ACHN (cell line): ENCODE results near the gene MVD.
A peak's percentile ranks its signal among the peaks of the same experiment; 100 is the strongest.

ENCODE experiments used
- DNase-seq: peaks from one replicate; pipeline ENCODE4 v3.0.0-alpha.2; 2015
- in situ Hi-C: cut with HindIII; loops from 2 replicates; pipeline ENCODE4 v1.10.0; 2017; ENCODE audit warnings: low sequenced_read_pairs, low pct_ligation_motif_present, low pct_unique_long_range_greater_than_20kb

MVD gene, protein sequence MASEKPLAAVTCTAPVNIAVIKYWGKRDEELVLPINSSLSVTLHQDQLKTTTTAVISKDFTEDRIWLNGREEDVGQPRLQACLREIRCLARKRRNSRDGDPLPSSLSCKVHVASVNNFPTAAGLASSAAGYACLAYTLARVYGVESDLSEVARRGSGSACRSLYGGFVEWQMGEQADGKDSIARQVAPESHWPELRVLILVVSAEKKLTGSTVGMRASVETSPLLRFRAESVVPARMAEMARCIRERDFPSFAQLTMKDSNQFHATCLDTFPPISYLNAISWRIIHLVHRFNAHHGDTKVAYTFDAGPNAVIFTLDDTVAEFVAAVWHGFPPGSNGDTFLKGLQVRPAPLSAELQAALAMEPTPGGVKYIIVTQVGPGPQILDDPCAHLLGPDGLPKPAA

DNA sequence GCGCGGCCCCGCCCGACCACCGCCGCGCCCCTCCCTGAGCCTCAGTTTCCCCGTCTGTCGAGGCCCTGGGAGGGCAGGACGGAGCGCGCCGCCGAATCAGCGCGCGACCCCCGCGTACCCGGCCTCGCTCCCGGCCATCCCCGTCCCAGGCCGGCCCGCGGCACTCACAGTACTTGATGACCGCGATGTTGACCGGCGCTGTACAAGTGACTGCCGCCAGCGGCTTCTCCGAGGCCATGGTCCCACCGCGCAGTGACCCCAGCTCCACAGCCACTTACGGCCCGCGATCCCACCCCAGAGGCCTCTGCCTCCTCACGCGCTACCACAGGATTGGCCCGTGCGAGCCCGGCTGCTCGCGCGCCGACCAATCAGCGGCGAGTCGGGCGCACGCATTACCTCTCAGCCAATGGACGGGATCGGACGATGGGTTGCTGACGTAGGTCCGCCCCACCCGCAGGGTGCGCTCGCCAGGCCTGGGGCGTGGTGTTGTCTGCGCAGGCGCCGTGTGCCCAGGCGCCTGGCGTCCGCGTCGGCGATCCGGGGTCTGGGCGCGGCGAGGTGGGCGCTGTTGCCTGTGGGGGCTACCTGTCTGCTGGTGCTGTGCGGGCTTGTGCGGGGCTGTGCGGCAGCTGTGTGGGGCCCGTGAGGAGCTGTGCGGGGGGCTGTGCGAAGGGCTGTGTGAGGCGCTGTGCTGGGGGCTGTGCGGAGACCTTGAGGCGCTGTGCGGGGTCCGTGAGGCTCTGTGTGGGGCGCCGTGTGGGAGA lies at the start of gene MVD:
TSS of gene MVD (minus strand) at position 249 of the 764 bp plus-strand sequence. CDS start at position 238, 11 bp downstream.
- in situ Hi-C loops = no loop called here
- peak; percentile 99 for DNase-seq

DNA sequence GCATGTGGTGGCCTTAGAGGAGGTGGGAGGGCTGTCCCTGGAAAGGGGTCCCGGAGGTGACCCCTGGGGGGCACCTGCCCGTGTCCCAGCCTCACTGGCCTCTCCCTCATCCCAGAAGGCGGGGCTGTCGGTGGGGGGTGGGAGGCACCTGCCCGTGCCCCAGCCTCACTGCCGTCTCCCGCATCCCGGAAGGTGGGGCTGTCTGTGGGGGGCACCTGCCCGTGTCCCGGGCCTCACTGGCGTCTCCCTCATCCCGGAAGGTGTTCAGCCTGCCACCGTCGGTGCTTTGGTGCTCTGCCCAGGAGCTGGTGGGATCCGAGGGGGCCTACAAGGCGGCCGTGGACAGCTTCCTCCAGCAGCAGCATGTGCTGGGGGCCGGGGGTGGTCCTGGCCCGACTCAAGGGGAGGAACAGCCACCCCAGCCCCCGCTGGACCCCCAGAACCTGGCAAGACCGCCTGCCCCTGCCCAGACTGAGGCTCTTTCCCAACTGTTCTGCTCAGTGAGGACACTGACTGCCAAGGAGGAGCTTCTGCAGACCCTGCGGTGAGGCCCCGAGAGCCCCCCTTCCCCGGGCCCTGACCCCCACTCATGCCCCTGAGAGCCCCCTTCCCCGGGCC lies 49.6 kb upstream of the MVD start:
- DNase-seq = no peak
- in situ Hi-C loops = no loop called here

DNA sequence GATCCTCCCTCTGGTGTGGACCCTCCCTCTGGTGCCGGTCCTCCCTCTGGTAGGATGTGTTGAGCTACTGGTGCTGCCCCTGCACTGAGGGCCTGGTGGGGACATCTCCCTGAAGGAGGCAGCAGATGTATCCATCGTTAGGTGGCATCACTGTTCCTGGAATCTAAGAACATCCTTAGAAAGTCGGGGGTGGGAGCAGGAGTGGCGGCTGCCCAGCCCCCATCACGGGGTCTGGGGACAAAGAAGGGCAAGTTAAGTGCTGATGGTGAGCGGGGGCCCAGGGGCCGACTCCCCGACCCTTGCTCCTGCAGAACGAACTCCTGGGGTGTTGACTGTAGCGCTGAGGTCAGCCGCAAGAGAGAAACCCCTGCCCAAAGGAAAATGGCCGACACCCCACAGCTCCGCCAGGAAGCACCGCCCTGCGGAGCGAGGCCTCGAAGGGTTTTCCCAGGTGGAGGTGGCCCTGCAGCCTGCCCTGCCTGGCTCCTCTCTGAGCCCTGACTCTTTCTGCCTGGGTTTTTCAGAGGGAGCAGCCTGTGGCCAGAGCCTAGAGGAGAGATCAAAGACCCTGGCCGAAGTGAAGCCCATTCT lies 49.0 kb upstream of the MVD start:
- no peak for DNase-seq
- in situ Hi-C loops = no loop called here

DNA sequence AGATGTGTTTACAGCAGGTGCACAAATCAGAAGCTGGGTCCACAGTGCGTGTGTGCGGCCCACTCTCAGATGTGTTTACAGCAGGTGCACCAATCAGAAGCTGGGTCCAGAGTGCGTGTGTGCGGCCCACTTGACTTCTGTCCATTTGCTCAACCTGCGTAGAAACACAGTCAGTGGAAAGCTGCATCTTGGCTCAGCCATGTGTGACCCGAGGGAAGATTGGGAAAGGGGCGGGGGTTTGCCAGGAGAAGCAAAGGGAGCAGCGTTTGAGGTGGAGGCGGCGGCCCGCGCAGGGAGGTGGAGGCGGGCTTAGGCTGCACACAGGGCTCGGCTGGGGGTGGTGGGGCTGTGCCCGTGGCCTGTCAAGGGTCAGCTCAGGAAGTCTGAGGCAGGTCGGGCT lies 47.7 kb upstream of the MVD start:
- DNase-seq = no peak

DNA sequence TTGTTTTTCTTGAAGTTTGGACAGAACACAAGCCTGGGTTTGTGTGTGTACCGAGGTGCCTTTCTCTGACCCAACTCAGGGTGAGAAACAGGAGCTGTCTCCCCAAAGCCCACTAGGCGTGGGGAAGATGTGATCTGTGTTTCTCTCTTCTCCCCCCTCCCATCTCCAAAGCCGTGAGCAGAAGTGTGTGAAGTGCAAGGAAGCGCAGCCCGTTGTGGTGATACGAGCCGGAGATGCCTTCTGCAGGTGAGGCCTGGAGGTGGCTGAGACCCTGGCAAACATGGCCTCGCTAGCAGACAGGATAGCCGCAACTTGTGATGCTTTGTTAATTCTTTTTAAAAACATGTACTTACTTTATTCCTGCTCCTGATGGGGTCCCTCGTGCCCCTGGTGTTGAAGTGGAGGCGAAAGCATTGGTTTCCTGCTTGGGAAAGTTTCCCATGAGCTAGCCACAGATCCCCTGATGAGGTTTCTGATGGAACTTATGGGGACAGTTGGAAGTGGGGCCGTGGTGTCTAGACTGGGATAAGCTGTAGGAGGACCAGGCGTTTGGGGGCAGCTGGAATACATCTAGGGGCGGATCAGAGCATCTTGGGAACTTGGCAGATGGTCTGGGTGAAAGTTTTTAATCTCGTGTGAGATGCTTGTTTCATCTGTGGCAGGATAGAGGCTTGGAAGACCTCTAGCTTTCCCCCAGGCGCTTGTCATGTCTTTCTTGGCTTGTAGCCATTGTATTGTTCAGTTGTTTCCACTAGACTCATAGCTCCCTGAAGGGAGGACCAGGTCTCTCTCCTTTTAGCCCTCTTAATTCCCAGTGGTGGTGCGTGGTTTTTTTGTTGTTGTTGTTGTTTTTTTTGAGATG lies 44.3 kb upstream of the MVD start:
- DNase-seq = no peak
- in situ Hi-C loops = no loop called here

More for the DNA sequence above, 47.7 kb upstream of the MVD start:
- in situ Hi-C loops = no loop called here

DNA sequence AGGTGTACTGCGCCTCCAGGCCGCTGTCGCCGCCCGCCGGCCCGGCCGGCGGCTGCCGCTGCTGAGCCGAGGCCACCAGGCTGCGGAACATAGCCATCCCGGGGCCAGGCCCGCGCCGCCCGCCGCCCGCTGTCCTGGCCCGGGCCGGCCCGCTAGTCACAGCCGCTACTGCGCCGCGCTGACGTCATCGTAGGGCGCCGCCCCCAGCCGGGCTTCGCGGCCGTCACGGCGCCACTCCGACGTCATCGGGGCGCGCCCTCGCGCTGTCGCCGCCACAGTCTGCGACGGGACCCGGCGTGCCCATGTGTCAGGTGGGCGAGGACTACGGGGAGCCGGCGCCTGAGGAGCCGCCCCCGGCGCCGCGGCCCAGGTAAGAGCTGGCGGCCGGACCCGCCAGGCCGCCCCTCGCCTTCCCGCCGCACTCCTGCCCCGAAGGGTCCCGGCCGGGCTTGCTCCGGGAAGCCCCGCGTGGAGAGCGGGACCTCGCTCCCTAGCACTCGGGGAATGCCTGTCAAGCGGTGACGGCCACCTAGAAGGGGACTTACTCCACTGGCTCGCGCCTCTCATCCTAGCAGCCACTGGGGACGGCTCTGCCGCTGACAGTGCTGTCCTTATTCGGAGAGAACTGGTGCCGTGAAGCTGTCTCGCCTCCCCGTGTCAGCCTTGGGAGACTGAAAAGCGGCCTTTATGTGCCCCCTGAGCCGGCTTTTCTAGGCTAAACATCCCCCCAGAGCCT lies 43.5 kb upstream of the MVD start, which contains the start of the genes CTU2 and RNF166:
TSS of gene CTU2 (plus strand) at position 275 of the 736 bp plus-strand sequence. CDS start at position 303, 28 bp downstream.
TSS of gene RNF166 (minus strand) at position 180 of the 736 bp plus-strand sequence. CDS start at position 97, 83 bp downstream.
- peak; percentile 91 for DNase-seq
- in situ Hi-C loops = no loop called here

DNA sequence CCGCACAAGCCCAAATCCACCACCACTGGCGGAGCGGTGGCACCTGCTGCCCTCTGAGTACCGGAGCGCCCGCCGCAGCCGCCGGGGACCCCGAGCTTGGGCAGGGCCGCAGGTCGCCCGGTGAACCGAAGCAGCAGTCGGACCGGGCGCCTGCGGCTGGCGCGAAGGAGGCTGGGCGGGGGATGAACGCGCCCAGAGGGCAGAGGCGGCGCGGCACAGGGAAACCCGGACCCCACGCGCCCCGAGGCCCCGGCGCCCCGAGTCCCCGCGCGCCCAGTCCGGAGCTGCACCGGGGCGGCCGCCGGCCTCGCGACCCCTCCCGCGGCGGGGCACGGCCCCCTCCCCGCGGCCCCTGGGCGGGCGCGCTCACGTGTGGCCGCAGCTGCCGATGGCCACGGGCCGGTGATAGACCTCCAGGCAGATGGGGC lies 42.9 kb upstream of the MVD start:
- in situ Hi-C loops = no loop called here
- peak; percentile 26 for DNase-seq

DNA sequence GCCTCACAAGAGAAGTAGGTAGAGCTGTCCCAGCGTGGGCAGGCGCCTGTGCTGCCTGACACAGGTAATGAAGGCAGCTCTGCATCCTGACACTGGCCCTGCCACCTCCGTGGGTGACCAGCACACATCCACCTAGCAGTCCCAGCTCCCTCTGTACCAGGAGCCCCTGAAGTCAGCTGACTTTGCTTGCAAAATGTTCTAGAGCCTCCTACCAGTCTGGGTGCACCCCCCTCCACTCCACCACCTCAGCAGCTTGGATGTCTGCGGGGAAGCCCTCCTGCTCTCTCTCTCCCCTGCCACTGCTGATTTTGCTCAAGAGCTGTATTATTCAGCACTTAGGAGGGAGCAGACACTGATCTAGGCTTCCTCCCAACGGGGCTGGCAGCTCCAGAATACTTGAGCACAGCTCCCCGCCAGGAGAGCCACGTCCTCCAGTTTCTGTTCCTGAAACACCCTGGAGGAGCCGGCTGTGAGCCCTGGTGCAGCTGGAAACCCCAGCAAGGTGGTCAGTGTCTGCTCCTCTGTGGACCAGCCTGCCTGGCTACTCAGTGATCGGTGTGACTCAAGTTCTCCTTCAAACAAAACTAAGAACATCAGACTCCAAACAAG lies 42.3 kb upstream of the MVD start:
- no peak for DNase-seq
- in situ Hi-C loops = no loop called here

DNA sequence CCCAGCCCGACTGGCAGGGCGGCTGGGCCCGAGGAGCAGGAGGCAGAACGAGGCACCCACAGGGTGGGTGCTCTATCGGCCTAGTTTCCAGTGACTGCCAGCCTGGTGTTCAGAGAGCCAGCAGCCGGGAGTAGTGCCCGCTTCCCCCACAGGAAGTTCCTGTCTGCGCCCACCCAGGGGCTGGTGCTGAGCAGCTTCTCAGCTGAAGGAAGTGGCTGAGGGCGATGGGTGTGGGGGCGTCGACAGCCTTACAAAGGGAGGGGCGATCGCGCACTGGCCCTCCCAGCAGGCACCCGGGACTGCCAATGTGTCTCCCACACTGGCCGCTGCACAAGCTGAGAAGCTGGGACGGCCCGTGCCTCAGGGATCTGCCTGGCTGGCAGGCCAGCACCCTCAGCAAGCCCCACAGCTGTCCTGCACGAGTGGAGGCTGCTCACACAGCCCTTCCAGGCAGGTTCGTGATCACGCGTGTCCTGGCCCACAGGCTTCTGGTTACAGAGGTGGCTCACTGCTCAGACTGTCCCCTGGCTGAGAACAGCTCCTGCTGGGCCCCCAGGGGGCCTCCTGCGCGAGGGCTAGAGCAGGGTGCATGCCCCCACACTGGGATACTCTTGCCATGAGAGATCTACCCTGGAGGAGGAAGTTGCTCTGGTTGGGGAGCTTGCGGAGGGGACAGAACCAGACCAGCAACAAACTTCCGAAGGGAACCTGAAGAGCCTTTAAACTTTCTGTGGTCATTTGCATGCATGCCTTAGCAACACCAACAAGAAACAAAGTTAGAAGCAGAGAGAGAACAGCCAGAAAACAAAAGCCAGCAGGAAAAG lies 40.8 kb upstream of the MVD start:
- DNase-seq = no peak
- in situ Hi-C loops = no loop called here

DNA sequence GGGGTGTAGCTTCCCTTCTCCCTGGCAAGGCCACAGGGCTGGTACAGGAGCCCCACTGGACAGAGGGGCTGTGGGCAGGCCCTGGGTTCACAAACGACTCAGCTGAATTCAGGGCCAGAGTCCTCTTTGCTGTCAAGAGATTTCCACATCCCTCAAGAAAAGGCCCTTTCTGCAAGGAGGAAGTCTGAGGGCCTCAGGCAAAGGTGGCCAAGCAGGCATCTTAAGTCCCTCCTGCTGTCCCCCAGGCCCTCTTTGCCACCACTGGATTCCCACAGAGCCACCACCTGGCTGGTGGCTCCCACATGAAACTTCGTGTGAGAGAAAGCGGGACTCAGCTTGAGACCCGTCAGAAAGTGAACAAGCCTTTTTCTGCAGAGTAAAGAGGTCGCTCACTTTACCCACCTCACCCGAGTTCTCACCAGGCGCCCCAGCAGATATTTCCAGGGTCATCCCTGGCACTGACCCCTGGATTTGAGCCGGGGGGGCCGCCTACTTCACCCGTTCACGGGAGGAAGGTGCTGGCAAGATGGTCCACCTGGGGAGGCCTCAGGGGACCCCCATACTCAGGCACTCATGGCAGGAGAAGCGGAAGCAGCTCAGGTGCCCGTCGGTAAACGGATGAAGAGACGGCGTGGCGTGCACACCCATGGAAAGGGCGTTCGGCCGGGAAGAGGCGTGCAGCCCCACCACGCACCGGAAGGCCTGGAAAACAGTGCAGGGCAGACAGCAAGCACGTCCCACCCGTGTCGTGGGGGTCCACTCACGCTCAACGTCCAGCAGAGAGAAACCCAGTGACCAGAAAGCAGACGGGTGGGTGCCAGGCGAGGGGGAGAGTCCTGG lies 39.7 kb upstream of the MVD start:
- in situ Hi-C loops = no loop called here

DNA sequence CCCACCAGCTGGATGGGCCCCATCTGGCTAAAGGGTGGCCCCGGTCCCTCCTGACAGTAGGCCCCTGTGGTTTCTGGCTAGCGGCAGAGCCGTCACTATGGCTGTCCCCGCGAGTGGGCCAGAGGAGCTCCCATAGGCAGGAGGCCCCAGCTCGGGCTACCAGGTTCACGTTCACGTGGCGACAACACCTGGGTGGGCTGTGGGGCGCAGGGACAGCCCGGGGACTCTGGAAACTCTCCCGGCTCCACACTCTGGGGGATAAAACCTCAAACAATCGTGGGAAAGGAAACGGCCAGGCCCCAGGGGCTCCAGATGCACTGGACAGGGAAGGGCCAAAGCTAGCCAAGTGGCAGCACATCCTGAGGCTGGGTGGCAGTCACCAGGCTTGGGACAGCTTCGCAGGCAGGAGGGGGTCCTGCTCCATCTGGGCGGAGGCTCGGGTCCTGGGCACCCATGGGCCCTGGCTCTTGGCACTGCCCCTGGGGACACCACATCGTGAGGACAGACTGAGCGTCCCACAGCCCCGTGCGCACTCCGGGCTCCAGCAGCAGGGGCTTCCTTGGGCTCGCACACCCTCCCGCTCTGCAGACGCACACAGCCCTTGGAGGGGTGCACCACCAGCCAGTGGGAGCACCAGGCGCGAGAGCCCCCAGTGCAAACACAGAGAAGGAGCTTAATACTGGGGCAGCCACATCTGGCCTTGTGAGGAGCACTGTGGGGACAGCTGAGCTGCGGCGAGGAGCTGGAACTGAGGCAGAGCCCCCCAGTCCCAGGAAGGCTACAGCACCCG lies 38.9 kb upstream of the MVD start:
- in situ Hi-C loops = no loop called here
- DNase-seq = no peak

More for the DNA sequence above, 39.7 kb upstream of the MVD start:
- no peak for DNase-seq

DNA sequence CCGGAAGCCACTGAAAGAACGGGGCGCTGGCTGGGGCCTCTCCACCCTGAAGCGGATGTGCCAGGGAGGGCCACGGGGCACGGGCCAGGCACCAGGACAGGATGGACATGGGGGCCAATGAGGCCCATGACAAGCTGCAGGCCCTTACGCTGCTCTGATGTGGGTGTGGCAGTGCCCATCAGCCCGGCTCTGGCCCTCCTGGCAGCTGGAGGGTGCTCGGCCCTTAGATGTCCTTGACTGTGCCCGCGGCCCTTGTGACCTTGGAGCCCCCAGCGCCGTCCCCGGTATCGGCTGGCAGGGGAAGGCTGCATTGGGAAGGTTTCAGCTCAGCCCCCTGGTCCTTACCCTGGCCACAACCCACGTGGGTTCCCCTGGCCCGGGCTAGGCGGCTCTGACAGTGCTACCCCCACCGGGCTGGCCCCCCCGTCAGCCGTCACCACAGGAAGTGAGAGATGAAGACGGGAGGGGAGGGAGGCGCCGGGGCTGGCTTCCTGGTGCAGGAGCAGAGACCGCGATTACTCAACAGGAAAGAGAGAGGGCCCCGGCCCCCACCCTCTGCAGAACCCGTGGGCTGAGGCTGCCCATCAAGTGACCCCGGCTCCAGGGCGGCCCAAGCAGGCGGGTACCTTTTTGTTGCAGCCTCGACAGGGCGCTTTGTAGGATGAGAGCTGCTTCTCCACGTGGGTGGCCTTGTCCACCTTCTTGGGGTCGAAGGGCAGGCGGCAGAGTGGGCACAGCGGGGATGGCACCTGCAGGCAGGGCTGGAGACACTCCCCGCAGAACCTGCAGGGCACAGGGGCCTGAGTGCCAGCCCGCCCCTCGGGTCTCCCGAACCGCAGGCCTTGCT lies 38.0 kb upstream of the MVD start:
- DNase-seq = no peak
- in situ Hi-C loops = no loop called here

DNA sequence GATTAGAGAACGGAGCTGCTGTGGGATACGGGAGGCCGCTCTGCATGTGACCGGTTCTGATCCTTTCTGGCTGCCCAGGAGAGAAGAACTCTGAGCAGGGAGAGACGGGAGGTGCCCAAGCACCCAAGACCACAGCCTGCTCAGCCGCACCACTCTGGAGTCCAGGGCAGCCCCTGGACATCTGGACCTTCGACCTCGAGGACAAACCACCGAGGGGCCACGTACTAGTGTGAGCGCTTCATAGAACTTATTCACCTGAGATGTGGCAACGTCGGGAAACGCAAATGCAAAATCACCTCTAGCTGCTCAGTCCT lies 37.4 kb upstream of the MVD start:
- in situ Hi-C loops = no loop called here
- DNase-seq = no peak

DNA sequence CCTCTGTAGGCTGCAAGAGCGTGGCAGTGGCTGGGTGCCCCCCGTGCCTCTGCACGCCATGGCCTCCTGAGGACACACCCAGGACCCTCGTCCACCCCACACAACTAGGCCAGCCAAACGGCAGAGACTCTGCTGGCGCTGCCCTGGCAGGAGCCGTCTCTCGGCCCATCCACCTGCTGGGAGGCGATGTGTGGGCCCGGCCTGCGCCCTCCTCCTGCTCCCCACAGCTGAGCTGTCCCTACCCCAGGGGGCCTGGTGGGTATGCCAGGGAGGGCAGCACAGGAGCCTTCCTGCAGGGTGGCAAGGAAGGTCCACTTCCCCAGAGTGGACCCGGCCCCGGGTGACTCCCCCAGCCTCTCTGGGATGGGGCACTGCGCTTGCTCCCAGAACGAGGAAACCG lies 36.3 kb upstream of the MVD start:
- in situ Hi-C loops = no loop called here
- no peak for DNase-seq
